ENCODE results near the gene DEPP1. TPM values are rescaled to one million over a fixed set of nuclear protein-coding genes. Genes with fewer than 3 reads are reported as not detected.

DEPP1 gene
- total and polyA plus RNA-seq, 10 of the 15 experiments (the other 5 are each of a cell fraction or from before 2014, with no cell fraction given): 1.7 to 12.1 (median 7.3) TPM

- 0 out of 2 replicates have a peak, but pooled peaks have one; percentile 28 for TF ChIP-seq FOXM1 (IDR thresholded peaks at IDR 0.05; ENCODE audit: low read depth, low read length)
Measured at GRCh38 chr10:45008524-45009161, 30.0 kb upstream of the DEPP1 start (continued).

GRCh38 chr10:45006276-45007030, 27.8 kb upstream of the DEPP1 start:
- POLR2A ChIA-PET: interaction anchor here (0.7 to 0.9 kb wide), 2 partner anchors 42 to 257 kb away, joined by 3 read pairs; no protein-coding TSS in a partner anchor
- DNase-seq (ENCODE audit: low read depth, low spot score) (no peak), ATAC-seq (no peak), FAIRE-seq (no peak)
- WGBS (ENCODE audit: insufficient coverage, insufficient replicate concordance, low lambda C conversion rate, missing lambda C conversion rate): 96% methylated on average over 3 of the region's 3 CpGs
- RAD21 ChIA-PET (ENCODE audit: unreplicated experiment): interaction anchor here (0.7 to 1.7 kb wide), 5 partner anchors 43 to 1294 kb away, joined by 3 to 5 read pairs (median 4); no protein-coding TSS in a partner anchor
- Histone ChIP-seq H2AFZ (ENCODE audit: control insufficient read depth, low read depth, low read length) (no peak overlapping the region), H3K4me1 (ENCODE audit: control insufficient read depth, insufficient read depth, low read length) (no peaks in the 10 kb centered on the region), H4K20me1 (ENCODE audit: control insufficient read depth, insufficient read depth) (no peaks in the 10 kb centered on the region), H3K9ac (ENCODE audit: control insufficient read depth, insufficient read depth, low read length) (no peak overlapping the region), H3K36me3 (ENCODE audit: control insufficient read depth in 2 of 2, insufficient read depth in 2 of 2, low read length in 1 of 2) (0 out of 4 replicates have a peak, but pooled peaks cover 0 to 3% of the 10 kb centered on the region in 2 experiments), H3K27me3 (replicated peaks in 1 of 2; ENCODE audit: control insufficient read depth in 2 of 2, insufficient read depth in 2 of 2, low read length in 1 of 2) (no peaks in the 10 kb centered on the region), H3K4me3 (no peak overlapping the region), H3K4me2 (ENCODE audit: control insufficient read depth, insufficient read depth) (no peak overlapping the region), H3K79me2 (ENCODE audit: control insufficient read depth, insufficient read depth, low read length) (peaks cover 7% of the 10 kb centered on the region), H3K9me3 (replicated peaks; ENCODE audit: control insufficient read depth, insufficient read depth, low read length) (peaks cover 4% of the 10 kb centered on the region), H3K27ac (ENCODE audit: control insufficient read depth, insufficient read depth) (no peak overlapping the region)
- BruUV-seq (replicated peaks): no TSS peak
- CTCF ChIA-PET: interaction anchor here (0.6 to 3.4 kb wide), 6 partner anchors 12 to 1333 kb away, joined by 3 to 28 read pairs (median 4); no protein-coding TSS in a partner anchor
- SMC1A ChIA-PET (ENCODE audit: uncharacterized antibody, unreplicated experiment): interaction anchor here (0.9 to 6.6 kb wide), 3 partner anchors 41 to 73 kb away, joined by 3 to 48 read pairs (median 4); no protein-coding TSS in a partner anchor
- intact Hi-C loops (cut with micrococcal nuclease; ENCODE audit: unreplicated experiment) (loop anchor here (10.0 kb wide), 1 partner anchor 948 kb away; no protein-coding TSS in a partner anchor), in situ Hi-C loops (cut with MboI) (loop anchor here (10.0 kb wide), 1 partner anchor 1018 kb away; no protein-coding TSS in a partner anchor)
- TF ChIP-seq SIX5 (IDR thresholded peaks at IDR 0.05; ENCODE audit: low read depth, low read length, severe bottlenecking): no peak
- TF ChIP-seq E2F8 (IDR thresholded peaks at IDR 0.05; ENCODE audit: low read depth, partially characterized antibody): no peak
- TF ChIP-seq CEBPZ (IDR thresholded peaks at IDR 0.05; ENCODE audit: low read depth, low read length): no peak
- no peak for TF ChIP-seq IRF5 (IDR thresholded peaks at IDR 0.05; ENCODE audit: borderline replicate concordance)
- no peak for TF ChIP-seq NFIC (IDR thresholded peaks at IDR 0.05; ENCODE audit: low read depth, low read length)
- no peak for TF ChIP-seq E2F4 (IDR thresholded peaks at IDR 0.05; ENCODE audit: low read depth, low read length)
